HG03139 (cell line): ENCODE data around the gene SESN3.
"Not testable (repeated sequence)": the region's sequence is repeated elsewhere in the genome, so short reads cannot be mapped to it uniquely, and the experiment has no call there.

ENCODE experiments used
- ATAC-seq: cut with Tn5 transposase; IDR thresholded peaks from one replicate; pipeline ENCODE4 v1.9.1; 2021; ENCODE audit not compliant: unreplicated experiment

Gene SESN3

DNA sequence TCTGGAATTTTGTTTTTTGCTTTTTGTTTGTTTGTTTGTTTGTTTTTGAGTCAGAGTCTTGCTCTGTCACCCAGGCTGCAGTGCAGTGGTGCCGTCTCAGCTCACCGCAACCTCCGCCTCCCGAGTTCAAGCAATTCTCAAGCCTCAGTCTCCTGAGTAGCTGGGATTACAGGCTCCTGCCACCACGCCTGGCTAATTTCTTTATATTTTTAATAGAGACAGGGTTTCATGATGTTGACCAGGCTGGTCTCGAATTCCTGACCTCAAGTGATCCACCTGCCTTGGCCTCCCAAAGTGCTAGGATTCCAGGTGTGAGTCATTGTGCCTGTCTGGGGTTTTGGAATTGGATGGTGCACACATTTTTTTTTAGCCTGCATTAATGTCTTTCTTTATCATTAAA is 20.9 kb upstream of the SESN3 start:
- not testable (repeated sequence) for ATAC-seq

DNA sequence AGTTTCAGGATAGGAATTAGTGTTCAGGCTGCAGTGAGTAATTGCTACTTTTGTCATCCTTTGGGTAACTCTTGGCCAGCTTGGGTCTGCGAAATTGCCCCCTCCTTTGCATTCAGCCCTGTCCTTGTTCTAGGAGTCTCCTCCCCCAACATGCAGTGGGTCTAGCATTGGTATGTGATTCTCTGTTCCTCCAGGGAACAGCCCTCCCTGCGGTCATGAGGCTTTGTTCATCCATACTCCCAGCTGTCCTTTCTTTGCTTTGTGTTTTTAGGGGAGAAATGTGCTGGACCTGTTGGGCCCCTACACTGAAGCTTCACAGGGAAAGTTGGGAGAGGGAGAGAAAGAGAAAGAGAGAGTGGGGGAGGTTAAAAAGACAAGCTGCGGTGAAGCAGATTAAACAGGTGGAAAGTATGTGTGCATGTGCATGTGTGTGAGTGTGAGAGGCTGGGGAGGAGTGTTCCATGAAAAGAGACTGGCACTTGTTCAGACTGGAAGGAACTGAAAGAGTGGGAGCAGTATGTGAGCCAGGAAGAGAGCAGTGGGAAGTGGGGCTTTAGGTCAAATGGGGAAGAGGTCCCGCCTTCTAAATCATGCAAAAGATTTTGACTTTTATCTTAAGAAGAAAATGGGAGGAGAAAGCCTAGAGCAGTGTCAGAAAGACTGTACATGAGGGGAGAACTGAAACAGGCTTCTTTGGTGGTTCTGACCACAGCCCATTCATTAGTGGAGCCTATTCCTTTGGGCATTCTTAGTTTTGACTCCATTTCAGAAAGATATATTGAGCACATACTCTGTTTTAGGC is 17.9 kb upstream of the SESN3 start:
- ATAC-seq = peak; percentile 89

DNA sequence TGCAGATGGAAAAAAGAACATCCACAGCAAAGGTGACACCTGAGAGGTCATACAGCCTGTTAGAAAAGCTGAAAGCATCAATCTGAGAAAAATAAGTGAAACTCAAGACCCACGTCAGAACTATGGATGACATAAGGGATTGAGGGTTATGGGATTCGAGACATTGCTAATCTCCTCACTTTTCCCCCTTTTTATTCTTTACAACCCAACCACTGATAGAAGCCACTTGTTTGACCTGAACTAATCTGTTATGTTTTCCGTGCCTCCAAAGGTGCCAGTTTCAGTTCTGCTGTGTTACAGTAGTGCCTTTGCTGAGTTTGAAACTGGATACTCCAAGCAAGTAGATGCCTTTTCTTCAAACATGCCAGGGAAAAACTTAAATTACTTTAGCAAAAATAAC is 16.9 kb upstream of the SESN3 start:
- ATAC-seq = no peak

DNA sequence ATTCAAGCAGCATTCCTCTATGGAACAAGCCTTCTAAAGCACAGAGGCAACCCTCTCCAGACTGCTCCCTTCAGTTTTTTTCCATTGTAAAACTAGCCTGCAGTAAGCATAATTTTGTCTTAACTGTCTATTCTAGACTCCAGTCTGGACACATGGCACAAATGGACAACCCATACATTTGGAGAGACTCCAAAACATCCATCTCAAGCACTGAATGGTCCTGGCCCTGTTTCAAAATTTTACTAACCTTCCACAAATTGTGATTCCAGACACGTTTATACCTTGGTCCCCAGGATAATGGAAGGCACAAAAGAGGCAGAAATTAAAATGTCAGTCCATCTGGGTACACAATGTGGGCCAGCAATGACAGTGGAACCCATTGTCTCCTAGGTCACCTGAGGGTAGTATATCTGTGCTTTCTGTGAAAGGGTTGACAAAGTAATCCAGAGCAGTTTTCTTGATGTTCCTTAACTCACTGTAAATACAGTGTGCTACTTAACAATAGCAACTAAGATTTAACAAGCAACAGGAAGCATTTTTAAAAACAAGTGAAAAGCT is 16.2 kb upstream of the SESN3 start:
- ATAC-seq = no peak

DNA sequence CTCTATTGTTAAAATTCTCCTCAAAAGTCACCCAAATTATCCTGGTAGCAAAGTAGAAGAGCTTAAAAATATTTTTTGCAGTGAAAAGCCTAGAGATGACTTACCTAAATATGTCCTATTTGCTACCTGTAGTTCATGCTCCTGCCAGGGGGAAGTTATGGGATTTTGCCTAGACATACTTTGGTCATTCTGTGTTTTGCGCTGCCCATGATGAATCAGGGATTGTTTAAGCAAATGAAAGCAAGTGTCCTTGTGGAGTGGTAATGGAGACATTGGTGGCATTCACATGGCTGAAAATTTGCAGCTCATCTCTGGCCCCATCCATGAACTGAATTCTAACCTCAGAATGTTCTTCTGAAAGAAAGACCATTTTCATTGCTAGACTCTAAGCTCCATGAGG is 14.6 kb upstream of the SESN3 start:
- no peak for ATAC-seq

DNA sequence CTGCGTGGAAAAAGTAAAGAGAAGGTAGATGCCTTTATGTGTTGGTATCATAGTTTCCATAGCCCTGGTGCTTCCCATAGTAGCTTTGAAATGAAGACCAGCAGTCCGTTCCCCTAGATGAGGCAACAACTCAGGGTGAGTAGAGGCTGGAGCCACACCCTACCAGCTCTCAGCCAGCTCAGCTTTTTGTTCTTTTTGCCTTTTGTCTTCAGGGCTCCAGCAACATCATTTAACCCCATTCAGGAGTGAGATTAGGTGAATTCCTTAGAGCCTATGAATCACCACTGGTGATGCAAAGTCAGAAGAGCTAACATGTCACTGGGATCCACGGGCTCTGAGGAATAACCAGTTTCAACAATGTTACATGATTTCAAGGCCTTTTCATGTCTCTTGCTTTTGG is 14.0 kb upstream of the SESN3 start:
- no peak for ATAC-seq

DNA sequence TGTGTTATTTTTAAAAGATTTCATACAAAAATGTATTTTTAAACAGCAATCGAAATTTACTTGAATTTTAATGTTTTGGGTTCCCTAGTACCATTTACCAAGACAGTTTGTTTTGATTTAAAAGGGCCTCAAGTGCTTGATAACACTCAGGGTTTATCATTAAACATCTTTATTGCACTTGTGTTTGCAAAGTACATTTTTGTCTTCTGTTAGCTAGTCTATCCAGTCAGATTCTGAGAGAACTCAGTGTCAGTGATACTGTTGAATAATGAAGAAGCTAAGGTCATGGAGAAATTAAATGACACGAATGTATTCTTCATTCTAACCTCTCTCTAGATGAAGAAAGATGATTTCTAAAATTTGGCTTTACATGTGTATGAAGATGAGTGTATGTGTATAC is 12.7 kb upstream of the SESN3 start:
- ATAC-seq = no peak

DNA sequence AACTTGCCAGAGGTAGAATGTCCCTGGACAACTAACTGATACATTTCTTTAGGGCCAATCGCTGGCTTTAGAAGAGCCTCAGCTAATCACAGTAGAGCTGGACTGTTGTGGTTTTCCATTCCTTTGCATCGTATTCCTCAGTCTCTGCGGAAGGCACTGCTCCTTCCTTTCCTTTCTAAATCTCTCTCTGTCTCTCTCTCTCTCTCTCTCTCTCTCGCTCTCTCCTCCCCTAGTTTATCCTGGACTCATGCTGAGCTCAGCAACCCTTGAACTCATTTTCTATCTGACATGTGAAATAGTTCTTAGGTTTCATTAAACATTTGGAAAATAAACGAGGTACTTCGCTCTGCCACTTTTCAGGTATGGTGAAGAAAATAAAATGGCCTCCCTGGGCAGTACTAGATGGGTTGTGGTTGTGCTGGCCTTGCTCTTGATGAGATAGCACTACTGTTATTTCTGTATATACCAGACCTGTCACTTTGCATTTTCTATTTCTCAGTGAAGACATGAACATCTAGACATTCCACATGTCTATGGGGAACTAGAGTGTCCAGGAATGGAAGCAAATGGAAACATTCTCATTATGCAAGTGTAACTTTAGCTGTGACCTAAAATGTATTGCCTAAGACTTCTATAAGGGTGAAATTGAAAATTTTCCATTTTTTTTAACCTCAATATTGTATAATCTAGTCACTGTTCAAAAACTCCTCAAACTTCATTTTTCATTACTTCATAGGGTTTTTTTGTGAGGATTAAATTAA is 12.0 kb upstream of the SESN3 start:
- ATAC-seq = no peak

DNA sequence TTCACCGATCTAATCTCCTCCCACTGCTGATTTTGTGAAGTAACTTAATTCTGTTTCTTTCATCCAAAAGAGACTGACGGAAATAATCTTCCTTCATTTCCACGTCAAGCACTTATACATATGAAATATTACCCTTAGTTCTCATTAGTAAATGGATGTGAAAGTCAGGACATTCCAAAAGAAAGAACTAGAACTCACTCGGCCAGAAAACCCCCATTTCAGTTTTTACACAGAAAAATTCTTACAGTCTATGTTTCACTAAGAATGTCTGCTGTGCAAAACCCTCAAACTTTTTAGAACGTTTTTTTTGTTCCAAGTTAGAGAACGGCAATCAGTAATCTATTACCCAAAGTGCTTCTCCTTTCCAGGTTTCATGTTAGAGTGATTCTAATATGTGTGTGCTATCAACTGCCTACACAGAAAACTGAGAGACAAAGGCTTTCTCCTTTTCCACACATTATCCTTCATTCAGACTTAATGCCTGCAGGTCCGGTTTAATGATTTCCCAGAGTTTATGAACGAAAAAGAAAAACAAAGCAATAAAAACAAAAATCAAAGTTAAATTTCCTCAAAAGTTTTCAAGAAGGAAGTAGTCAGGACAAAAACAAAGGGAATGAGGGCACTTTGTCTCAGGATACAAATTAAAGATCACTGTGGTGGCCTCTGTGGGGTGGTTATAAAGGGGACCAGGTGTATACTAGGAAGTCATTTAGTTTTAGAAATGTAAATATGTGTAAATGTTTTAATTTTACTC is 11.3 kb upstream of the SESN3 start:
- ATAC-seq = peak; percentile 52

DNA sequence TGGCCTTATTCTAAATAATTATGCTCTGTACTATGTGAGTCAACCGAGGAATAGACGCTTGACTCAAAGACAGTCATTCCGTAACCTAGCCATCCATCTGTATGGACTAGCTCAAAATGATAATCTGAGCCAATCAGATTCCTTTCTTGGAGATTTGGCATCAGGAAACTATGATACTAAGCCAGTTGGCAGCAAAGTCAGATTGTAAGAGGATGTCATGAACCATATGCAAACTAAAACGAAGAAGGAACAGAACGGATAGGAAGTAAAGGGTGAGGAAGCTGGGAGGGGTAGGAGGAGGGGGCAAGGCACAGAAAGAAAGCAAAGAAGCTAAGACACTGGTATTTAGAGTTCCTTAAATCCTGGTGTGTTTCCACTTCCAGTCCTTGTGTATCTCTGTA is 10.7 kb upstream of the SESN3 start:
- peak; percentile 73 for ATAC-seq

DNA sequence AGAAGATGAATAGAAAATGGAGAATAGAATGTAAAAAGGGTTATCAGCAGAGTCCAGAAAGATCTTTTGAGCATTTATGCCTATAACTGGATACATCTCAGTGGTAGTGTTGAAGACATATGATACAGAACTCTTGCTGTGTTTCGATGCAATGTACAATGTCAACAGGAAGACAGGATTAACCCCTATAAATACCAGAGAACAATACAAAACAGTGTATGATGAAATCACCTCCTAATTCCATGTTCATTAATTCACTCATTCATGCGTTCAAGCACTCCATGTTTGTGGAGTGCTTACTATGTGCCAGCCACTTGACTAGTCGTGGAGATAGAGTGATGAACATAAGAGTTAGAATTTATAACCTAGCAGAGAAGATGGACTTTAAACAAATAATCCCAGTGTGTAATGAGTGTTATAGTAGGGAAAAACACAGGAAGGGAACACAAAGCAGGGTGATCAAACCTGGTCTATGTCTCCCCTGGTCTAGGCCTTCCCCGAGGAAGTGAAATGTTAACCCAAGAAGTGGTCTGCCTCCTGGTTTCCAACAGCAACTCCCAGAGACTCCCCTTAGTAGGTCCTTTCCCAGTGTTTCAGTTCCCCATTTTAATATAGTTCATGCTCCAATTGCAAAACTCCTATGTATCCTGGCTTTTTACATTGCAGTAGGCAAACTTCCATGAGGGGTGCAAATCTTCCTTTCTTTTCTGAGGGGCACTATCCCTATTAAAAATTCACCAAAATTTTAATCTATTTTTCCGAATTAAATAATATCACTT is 9.1 kb upstream of the SESN3 start:
- ATAC-seq = no peak

DNA sequence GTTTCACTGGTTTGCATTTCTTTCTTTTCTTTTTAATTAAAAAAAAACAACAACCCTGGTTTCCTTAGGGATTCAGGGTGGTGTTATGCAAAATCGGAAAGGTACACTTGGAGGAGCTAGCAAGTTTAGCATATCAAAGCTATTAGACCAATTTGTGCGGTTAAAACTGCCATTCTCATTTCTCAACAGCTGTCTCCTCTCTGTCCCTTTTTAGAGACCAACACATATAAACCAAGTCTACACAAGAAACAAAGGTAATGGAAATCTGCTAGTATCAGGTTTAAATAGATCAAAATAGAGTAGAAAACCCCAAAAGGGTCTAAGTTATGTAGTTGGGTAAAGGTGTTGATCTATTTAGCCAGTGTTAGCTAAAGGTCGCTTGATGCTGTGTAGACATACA is 1.7 kb upstream of the SESN3 start:
- no peak for ATAC-seq

DNA sequence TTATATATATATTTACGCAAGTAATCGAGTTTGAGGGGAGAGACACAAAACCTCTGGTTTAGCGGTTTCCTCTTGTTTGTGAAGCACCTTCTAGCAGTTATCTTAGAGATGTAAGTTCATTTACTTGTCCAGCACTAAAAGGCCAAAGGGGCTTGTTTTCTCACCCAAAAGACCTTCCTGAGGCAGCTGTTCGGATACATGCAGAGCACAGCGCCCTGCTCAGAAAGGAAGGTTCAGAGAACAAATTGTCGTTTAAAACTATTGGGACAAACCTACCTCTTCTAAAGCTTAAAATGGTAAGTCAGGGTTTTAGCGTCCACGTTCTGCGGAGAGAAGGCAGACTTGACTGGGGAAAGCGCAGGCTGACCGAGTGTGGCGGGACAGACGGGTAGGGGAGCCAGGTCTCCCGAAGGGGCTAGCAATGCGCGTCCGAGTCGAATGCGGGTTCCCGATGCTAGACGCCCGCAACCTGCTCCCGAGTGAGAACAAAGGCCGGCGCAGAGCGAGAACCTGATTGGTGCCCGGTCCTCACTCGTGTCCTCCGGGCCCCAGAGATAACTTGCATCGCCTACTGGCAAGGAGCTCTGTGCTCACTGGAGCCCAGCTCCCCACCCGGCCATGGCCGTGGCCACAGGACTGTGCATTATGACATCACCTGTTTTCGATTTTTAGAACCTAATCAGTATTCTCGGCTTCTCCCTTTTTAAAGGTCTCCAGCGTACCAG is 1.0 kb upstream of the SESN3 start:
- peak; percentile 26 for ATAC-seq

DNA sequence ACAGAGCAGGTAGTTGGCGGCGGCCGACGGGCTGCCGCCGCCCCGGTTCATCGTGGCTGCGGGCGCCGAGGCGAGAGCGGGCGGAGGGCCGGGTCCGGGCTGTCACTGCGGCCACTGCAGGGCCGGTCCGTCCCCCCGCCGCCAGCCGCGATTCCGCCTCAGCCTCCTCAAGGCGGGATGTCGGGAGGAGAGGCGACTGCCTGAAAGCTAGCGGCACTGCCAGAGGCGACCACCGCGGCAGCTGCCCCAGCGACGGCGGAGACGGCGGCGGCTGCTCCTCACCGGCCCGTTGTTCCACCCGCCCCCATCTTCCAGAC is 234 bp downstream of the SESN3 start:
- no peak for ATAC-seq

DNA sequence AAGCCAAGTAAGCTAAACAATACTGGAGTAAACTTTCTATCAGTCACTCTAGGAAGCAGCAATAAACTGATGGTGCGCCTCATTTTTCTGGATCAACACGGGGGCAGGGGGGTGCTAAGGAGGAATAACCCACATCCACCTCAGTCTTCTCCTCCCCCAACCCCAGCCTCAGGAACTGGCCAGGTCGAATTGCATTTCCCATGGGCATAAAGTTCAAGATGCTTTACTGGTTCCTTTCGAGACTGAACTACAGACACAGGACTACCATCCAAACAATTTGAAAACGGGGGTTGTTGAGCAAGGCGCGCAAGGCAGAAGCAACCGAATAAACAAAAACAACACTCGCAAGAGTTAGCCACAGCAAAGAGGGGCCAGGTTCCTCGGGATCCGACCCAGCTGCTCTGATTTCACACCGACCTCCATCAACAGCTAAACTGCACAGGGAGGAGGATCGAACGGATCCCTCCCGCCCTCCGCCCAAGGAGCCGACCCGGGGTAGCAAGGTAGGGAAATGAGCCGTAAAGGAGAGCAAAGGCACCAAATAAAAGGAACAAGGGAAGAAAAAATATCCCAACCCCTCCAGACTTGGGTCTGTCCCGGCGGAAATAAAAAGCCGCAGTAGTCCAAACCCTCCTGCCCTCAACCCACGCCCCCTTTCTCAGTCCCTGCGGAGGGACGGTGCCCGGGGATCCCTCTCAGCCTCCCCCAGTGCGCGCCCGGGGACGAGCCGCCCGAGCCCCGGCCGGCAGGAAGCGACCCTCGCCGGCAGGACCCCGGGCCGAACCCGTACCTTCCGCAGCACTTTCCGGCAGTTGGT is 801 bp downstream of the SESN3 start:
- peak; percentile 0 for ATAC-seq

DNA sequence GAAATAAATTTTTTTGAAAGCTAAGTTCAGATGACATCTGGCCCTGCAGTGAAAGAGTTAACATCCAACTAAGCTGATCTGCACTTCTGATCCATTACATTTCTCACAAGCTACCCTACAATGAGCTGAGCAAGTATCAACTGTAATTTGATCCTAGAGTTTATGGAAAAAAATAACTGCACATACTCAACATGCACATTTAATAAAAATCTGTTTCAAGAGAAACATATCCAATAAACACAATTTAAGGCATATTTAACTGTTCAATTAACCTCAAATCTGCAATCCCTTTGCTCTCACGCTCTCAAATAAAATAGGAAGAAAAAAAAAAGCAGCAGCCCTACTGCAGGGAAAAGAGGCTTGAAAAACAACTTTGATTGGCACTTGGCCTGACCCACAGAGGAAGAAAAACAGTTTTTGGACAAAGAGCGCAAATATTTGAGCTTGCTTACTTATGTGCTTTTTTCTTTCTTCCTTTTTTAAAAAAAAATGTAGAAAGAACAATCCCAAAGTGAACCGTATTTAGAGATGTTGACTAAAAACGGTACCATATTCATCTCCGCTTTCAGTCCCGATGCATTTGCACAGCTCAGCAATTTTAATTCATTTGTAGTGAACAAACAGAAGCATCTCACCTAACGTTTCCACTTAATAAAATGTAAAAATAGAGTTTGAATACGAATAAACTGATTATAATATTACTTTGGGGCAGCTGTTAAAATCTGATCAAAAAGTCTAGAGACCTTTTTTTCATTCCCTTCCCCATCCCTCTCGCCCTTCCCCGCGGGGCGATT is 1.6 kb downstream of the SESN3 start:
- no peak for ATAC-seq

DNA sequence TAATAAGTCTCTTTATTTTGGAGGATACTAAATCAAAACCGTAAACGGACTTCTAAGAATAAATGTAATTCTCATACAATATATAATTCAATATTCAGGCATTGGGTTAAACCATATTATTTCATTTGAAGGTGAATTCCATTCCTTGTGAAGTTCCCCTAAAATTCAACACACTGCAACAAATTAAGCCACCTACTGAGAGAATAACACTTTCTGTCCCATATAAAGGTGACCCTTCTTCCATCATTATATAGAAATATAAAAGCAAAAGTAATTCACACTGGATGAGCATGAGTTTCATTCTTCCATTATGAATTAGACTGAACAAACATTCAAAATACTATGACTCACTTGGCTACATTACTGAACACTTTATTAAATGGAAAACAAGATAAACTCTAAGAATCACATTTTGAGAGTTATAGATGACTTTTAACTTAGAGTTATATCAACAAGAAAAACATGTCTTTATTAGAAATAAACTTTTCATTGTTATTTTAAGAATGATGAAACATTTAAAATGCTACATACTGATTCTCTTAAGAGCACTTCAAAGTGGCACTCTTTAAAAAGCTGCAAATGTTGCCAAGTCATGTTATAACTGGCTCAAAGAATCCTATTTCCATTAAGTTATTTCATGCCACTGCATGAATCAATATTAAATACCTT is 2.8 kb downstream of the SESN3 start:
- ATAC-seq = no peak

DNA sequence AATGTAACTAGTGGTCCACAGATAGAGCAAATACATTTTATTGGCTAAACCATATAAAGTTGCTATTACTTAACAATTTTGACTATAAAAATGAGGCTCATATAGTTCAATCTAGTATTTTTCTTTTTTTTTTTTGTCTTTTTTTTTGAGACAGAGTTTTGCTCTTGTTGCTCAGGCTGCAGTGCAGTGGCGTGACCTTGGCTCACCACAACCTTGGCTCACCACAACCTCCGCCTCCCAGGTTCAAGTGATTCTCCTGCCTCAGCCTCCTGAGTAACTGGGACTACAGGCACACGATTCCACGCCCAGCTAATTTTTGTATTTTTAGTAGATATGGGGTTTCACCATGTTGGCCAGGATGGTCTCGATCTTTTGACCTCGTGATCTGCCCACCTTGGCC is 3.9 kb downstream of the SESN3 start:
- not testable (repeated sequence) for ATAC-seq
